Stimulated activated CD8-positive, alpha-beta memory T cell treated with anti-CD3 and anti-CD28 coated beads, Interleukin-12 subunit alpha, Interleukin-12 subunit beta, amount 100 ng/mL, for 1 hour (primary cell): Measurements from ENCODE around the gene ANO10.

ENCODE experiments used
- DNase-seq: peaks from one replicate; pipeline ENCODE4 v3.0.0-alpha.2; 2020; ENCODE audit warnings: low read depth

Gene ANO10

DNA sequence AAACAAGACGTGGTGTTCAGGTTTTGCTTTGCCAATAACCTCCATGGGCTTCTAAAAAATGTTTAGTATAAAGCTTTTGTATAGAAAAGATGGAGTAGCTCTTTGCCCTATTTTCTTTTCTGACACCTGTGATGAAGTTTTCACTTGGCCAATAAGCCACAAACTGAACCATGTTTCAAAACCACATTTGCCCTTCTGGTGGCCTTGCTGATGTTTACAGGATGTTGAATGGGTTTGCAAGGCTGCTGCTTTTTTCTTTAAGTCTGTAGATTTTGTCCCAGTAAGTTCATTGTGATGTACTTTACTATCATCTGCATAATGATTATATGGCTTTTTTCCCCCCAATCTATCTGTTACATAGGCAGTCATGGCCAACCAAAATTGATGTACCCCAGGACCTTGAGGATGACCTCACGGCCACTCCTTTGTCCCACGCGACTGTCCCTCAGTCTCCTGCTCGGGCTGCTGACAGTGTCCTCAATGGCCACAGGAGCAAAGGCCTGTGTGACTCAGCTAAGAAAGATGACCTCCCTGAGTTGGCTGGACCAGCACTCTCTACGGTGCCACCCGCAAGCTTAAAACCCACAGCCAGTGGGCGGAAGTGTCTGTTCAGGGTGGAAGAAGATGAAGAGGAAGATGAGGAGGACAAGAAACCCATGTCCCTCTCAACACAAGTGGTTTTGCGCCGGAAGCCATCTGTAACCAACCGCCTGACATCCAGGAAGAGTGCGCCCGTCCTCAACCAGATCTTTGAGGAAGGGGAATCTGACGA is 274.6 kb downstream of the ANO10 start:
- peak; percentile 30 for DNase-seq

DNA sequence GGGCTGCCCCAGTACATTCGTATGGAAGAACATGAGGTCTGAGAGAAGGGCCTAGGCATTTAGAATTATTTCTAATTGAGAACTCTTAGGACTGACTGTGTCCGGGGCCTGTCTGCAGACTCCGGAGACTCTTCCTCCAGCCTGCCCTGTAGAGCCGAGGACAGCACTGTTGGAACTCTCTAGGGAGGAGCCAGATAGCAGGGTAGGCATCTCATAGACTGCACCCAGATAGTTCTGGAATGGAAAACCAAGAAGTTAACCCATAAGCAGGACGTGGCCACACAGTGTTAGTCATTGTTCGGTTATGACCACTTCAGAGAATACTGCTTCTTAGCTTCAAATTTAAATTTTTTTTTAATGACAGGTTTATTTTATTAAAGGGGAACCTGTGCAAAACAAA is 275.9 kb downstream of the ANO10 start:
- no peak for DNase-seq

DNA sequence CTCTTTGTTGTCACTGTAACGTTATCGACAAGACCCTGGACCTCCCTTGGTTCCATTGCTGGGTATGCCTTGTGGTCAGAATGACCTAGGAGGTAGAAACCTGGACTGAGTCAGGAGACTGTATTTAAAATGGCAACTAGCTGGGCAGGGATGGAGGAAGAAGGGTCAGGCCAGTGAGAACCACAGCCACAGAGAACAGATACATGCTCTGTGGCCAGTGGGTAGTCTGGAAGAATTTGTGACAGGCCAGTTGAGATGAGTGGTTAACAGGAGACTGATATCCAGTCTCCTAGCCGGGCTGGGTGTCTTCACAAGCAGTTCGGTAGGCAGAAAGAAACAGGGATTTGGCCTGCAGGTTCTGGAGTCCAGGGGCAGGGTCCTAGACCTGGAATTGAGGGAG is 276.6 kb downstream of the ANO10 start:
- no peak for DNase-seq

DNA sequence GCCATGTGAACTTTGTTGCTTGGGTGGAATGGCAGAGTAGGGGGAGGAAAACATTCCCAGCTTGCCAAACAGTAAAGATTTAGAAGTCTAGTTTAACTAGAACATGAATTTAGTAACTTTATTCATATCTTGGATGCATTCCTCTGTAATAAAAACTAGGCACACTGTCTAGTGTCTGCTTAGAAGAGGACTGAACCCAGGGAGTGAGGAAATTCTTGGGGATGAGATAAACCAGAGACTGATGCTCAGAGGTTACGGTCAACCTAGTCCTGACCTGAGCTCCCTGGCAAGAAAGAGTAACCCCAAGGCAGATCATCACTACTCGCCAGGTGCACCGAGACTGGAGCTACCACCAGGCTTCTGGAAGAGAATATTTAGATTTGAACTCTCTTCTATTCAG is 277.3 kb downstream of the ANO10 start:
- no peak for DNase-seq

DNA sequence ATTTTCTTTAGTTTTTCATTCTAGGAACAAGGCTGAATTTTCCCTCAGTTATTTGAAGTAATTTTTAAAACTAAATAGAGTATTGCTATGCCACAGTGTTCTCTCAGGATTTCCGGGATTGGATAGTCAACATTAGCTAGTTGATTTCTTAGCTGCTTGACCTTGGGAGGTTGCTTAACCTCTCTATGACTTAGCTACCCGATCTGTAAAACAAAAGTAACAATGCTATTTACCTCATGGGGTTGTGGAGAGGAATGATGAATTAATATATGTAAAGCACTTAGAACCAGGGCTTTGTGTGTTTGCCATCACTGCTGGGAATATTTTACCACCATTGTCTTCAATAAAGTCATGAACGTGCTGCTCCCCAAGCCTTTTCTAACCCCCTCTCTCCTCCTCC is 278.0 kb downstream of the ANO10 start:
- DNase-seq = no peak

DNA sequence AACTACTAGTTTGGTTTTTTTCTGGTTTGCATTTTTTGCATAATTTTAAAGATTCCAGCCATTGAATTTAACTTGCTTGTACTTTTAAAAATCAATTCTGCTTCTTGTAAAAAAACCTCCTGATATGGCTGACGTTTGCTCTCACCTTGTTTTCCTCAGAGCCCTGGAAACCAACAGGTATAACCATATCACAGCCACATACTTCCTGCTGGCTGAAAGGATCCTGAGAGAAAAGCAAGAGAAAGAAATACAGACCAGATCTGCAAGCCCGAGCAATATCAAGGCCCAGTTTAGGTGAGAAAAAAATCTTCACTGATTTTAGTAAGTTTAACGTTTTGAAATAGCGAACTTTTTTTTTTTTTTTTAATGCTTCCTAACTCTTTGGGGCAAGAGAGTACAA is 278.6 kb downstream of the ANO10 start:
- DNase-seq = no peak

DNA sequence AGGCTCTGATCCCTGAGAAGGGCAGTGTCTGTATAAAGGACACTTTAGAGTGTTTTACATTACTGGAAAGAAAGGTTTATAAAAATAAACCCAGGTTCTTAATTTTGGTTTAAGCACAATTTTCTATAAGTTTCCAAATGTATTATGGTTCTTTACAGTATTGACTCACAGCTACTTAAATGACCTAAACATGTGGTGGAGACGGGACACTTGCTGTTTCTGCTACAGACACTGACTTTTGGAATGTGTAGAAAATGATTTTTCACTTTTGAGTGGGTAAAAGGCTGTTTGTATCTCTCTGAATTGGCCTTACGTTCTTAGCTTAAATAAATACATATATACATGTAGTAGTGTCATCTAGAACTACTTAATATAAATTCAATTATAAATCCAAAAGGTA is 280.0 kb downstream of the ANO10 start:
- DNase-seq = no peak

DNA sequence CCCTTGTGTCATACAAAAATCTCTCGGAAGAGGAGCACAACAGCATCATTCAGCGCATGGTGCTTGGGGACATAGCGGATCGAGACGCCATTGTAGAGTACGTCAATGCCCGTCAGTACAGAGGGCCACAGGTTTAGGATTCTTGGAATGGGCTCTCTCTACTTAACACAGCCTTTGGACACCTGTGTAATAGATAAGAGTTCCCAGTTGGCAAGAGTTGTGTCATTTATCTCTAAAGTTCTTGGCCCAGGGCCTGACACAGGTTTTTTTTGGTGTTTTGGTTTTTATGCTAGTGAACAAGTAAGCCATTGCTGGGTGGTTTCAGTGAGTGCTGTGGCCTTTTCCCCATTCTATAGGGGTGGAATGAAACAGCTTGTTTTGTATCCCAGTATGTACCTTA is 281.4 kb downstream of the ANO10 start:
- DNase-seq = no peak

DNA sequence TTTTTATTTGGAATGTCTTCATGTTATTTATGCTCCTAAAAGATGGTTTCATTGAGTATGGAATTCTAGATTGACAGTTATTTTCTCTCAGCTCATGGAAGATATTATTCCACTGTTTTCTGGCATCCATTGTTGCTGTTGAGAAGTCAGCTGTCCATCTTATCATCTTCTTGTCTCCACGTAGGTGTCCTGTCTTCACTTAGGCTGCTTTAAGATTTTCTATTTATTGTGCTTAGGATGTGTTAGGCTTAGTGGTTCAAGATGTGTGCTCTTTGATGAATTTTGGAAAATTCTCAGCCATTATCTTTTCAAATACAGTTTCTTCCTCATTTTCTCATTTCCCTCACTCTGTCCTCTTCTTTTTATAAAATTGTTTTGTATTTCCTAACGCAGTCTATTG is 283.5 kb downstream of the ANO10 start:
- no peak for DNase-seq

DNA sequence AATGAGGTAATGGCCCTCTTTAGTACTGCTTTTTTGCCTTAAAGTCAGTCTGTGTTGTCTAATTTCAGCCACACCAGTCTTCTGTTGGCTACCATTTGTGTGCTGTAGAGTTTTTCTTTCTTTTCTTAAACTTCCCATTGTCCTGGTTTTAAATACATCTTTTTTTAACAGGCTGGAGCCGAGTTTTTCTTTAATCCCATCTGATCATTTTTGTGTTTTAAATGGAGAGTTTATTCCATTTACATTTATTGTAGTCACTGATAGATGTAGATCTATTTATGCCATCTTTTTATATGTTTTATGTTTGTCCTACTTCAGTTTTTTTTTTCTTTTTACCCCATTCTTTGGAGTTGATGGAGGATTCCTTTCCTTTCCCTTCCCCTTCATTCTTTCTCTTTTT is 286.0 kb downstream of the ANO10 start:
- DNase-seq = no peak

DNA sequence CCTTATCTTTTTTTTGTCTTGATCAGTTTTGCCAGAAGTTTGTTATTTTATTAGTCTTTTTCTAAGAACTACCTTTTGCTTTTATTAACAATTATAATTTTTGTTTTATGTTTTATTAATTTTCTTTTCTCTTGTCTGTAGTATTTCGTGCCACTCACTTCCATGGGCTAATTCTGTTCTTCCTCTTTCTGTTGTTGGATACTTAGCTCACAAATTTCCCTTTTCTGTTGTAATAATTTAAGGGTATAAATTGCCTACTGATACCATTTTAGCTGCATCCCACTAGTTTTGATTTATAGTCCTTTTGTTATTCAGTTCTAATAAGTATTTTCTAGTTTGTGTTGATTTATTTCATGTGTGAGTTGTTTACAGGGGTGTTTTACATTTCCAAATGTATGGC is 286.8 kb downstream of the ANO10 start:
- no peak for DNase-seq

DNA sequence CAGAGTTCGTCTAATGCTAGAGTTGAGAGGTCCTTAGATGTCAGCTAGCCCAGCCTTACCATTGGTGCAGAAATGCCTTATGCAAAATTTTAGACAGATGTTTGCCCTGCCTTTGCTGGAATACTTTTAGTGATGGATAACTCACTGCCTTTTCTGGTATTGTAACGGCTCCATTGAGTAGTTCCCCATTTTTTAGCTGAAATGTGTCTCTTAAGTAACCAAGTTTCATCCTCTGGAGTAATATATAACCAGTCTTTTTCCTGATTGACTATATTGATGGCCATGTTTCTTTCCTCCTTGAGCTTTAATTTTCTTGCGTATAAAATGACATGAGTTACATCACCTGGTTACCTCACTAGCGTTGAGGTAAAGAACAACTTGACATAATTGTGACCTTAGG is 290.4 kb downstream of the ANO10 start:
- no peak for DNase-seq

DNA sequence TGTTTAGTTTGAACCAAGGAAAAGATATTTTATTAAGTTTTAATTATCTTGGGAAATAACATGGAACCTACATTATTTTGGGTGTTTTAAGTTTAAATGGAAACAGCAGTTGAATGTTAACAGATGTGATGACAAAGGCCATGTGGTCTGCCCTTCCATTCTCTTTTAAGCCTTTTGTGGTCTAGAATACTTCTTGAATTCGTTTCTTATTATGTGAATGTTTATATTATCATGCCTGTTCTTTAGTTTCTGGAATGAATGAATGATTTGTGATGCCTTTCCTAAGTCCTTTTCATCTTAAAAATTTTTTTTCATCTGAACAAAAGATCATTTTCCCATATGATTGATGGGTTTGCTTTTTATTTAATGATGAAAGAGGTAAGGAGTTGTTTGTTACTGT is 290.8 kb downstream of the ANO10 start:
- no peak for DNase-seq

DNA sequence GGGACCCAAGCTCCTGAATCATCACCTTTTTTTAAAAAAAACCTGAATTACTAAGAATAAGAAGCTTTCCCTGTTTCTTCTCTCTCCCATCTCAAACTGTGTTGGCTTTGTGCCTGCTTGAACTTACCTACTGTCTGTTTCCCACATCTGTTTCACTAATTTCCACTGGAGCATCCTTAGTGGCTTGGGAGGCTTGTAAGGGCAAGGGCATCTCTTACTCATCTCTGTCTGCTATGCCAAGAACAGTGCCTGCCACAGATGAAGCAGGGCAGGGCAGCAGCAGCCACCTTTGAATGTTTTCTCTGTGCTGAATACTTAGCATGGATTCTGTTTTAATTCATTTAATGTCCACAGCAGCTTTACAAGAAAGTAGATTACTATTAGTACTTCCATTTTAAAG is 293.2 kb downstream of the ANO10 start:
- DNase-seq = no peak

DNA sequence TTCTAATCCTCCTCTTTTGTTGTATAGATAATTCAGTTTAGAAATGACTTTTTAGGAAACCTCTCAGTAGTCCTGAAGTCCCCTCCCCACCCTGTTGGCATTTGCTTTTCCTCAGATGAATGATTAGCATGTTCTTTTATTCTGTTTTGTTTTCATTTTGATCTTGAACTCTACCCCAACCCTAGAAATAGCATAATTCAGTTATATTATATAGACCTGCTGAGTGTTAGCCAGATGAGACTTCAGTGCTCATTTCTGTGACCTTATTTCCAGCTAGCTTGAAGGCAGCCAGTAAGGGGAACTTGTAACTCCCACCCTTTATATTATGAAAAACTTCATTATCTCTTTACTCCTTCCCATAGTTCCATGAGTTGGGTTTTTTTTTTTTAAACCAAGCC is 294.2 kb downstream of the ANO10 start:
- no peak for DNase-seq

DNA sequence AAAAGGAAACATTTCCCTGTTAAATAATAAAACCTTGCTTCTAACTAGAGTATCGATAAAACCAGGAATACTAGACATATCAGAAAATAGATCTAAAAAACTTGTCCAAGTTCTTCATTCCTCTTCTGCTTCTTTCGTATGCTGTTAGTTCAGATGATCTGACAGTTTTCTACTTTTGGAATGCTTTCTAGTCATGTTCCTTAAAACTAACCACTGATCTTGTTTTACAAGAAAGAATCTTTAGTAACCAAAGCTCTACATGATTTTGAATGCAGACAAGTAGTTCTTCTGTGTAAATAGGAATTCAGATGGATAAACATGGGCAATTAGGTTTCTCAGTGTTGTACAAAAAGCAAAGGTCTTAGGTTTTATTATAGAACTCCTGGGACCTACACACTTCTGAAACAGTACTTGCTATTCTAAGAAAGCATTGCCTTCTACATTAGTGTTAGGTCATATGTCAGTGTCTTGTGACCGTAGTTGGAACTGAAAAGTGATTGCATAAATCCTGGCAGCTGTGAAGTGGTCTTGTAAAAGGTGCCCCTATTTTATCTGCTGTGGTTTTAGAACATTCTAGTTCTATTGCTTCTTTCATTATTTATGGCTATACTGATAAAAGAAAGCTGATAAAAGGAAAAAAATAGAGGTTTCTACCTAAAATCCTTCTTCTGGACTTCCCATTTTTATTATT is 294.8 kb downstream of the ANO10 start:
- DNase-seq = no peak

DNA sequence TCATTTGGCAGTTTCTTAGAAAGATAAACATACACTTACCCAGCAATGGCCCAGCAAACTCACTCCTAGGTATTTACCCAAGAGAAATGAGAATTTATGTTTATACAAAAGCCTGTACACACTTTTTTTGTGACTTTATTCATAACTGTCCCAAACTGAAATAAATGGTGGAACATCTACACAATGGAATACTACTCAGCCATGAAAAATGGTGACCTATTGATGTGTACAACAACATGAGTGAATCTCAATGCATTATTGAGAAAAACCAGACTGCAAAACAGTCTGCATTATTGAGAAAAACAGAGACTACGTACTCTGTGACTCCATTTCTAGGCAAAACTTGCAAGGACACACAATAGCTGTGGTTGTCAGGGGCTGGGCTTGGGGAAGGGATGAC is 298.3 kb downstream of the ANO10 start:
- DNase-seq = no peak

DNA sequence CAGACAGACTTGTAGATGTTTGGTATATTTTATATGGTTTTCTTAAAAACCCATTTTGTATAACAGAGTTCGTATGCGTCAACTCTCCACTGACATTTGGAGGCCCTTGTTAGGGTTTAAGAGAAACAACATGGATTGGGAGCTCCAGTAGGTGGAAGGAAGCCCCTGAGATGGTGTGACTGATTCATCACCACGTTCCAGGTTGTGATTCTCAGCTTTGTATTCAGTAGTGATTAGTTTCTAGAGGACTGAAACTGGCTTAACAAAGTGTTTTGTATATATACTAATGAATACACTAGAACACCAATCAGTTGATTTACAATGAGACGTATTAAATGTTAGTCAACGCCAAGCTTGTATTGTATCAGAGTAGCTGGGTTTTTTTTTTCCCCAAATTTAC is 301.5 kb downstream of the ANO10 start:
- DNase-seq = no peak

DNA sequence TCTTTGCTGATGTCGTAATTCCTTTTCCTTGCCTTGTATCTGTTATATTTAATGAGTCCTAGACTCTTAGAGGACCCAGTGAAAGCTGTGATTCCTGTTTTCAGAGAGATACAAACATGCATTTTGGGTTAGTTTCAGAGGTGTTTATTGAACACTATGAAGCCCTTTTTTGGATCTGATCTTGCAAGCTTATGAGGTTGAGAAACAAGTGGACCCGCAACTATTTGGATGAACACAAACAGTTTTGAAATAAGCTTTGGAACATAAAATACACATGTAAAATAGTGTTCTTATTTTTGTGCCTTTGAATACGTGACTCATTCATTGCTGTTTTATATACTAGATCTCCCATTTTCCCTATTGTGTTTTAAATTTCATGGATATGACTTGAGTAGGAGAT is 302.0 kb downstream of the ANO10 start:
- DNase-seq = no peak

DNA sequence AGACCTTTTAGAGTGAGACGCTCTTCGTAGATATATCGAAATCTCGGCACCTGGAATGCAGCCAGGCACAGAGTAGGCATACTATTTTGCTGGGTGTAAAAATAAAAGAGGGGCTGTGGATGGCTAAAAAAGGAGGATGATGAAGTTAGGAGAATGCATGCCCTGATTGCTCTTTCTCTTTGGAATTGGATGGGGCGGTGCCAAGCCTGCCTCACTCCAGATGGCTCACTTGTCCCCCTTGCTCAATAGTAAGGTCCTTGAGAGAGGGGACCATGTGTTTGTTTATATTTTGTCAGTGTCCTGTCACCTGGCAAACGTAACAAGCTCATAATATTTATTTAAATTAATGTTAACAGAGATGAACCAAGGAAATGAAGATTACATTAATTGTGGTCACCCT is 302.4 kb downstream of the ANO10 start:
- DNase-seq = no peak

DNA sequence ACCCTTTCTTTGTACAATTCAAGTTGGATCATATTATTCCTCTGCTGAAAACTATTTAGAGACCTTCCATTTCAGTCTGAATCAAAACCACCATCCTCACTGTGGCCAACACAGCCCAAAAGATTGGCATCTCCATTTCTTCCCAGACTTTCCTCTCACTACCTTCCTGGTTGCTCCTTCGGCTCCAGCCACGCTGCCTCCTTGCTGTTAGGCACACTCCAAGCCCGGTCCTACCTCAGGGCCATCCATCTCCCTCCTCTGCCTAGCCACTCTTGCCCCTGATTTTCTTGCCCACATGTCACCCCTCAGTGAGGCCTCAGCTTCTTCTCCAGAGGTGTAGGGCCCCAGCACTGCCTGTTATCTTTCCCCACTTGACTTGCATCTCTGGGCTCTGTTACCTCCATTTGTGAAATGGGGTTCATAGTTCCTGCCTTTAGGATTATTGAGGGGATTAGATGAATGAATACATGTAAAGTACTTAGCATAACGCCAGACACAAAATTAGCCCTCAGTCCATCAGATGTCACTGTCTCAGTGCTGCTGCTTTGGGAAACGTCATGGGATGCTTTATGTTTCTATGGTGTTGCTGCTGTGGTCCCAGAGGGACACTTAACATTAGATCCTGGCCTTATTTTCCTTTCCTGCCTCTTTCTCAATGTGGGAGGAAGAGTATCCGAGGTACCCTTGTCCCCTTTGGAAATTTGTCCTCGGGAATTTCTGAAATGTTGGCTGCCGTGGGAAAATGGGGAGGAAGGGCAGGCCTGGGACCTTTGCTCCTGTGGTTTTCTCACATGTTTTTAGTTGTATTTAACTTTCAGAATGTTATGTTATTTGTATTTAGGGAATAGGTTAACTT is 304.1 kb downstream of the ANO10 start:
- no peak for DNase-seq

DNA sequence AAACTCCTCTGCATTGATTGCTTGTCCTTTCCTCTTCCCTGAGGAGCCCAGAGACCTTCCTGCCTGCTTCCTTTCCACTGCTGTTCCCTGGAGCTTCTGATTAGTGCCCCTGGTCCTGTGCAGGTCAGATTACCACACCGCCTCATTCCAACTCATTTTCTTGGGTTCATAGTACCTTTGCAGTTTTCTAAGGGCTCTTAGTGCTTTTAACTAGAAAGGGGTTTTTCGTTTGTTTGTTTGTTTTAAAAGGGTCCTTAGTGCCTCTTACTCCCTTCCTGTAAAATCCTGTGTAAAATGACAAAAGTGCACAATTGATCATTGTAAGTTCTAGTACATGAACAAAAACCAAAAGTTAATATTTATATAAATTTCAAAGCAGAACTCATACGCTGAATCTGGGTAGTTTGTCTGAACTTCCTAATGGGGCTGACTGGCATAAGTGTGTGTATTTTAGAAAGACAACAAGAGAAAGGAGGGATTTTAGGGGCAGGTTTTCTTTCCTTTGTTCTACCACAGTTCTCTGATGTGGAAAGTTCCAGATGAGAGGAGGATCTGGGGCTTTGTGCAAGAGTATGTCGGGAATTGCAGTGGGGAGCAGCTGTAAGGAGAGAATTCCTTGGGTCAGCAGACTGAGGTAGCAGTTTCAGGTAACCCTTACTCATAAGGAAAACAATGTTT is 304.9 kb downstream of the ANO10 start:
- DNase-seq = no peak
